ENCODE measurements around the gene OSBPL6. TPM values are rescaled to one million over a fixed set of nuclear protein-coding genes. Genes with fewer than 3 reads are reported as not detected.

Gene OSBPL6
- total and polyA plus RNA-seq, 10 donors: 0.13 to 2.2 (median 1.4) TPM

DNA sequence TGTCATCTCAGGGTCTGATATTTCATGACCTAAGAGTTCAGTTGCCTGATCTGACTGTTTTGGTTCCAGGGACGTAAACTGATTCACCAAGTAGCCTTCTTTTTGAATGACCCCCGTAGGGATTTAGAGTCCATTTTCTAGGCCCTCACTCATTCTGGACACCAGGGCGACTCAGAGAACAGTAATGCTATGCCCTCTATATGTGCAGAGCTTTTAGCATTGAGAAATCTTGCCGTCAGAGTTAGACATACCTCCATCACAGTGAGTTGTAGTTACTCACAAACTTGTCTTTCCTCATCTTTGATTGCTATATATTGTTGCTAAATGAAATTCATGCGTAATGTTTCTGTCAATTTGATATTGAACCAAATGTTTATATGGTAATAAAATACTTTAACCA lies 92.3 kb downstream of the OSBPL6 start:
- intact Hi-C loops (cut with DNase I; ENCODE audit: low total_unique reads): no loop called here
- no peak for DNase-seq
- Histone ChIP-seq H3K27me3 (replicated peaks in 1 of 7) (no peaks in the 10 kb centered on the region), H3K4me3 (no peak overlapping the region), H3K4me1 (no peaks in the 10 kb centered on the region), H3K36me3 (no peaks in the 10 kb centered on the region), H3K27ac (no peak overlapping the region), H3K9me3 (no peaks in the 10 kb centered on the region)
- WGBS, 5 donors: 62 to 75% (median 65%) methylated on average over 5 of the region's 5 CpGs
- TF ChIP-seq POLR2AphosphoS5 (IDR thresholded peaks at IDR 0.05) (no peak), CTCF (IDR thresholded peaks at IDR 0.05 in 8 of 11, conservative IDR thresholded peaks at IDR 0.05 in 3 of 11) (no peak), POLR2A (IDR thresholded peaks at IDR 0.05) (no peak)

DNA sequence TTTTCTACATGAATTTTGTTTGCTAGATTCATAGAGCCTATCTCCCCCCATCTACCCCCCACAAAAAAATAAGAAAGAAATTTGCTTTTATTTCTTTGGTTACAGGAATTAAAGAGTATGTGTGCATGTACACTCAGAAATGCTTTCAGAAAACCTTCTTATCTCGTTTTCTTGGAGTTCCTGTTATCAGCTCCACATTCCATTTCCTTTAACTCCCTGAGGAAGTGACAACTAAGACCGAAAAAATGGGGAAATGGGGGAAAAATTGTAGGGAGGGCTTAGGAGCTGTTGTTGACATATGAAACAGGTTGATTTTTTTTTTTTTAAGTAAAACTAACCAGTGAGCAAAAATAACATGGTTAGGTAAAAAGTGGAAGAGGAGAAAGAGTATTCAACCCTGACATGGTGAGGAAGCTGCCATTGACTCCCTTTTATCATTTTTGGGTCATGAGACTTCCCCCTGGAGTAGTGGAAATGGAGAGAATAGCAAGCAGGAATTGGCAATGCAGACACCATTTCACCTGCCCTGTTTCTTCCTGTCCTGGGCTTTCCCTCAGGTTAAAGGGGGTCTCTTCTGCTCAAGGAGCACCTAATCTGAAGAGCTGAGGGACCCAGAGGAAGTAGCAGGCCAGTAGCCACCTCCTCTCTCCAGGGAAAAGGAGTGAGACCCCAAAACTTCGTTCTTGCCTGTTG lies 93.5 kb downstream of the OSBPL6 start:
- no peak for DNase-seq
- TF ChIP-seq POLR2A (IDR thresholded peaks at IDR 0.05) (no peak), CTCF (IDR thresholded peaks at IDR 0.05 in 8 of 11, conservative IDR thresholded peaks at IDR 0.05 in 3 of 11) (no peak), POLR2AphosphoS5 (IDR thresholded peaks at IDR 0.05) (no peak)
- 31 to 56% (median 40%) methylated on average over 3 of the region's 3 CpGs for WGBS, 5 donors
- Histone ChIP-seq H3K36me3 (no peaks in the 10 kb centered on the region), H3K9me3 (no peaks in the 10 kb centered on the region), H3K27ac (no peak overlapping the region), H3K4me3 (no peak overlapping the region), H3K27me3 (replicated peaks in 1 of 7) (no peaks in the 10 kb centered on the region), H3K4me1 (no peaks in the 10 kb centered on the region)
- intact Hi-C loops (cut with DNase I; ENCODE audit: low total_unique reads): no loop called here

DNA sequence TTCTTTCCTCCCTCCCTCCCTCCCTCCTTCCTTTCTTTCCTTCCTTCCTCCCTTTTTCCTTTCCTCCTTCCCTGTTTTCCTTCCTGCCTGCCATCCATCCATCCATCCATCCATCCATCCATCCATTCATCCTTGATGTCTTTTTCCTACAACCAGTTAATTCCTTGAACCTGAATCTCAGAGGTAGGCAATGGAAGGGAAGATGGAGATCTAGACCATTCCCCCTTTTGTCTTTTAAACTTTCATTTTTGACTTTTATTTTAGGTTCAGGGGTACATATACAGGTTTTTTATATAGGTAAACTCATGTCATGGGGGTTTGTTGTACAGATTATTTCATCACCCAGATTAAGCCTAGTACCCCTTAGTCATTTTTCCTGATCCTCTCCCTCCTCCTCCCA lies 97.4 kb downstream of the OSBPL6 start:
- Histone ChIP-seq H3K4me1 (no peaks in the 10 kb centered on the region), H3K4me3 (no peak overlapping the region), H3K36me3 (no peaks in the 10 kb centered on the region), H3K27me3 (replicated peaks in 1 of 7) (no peaks in the 10 kb centered on the region), H3K9me3 (no peaks in the 10 kb centered on the region), H3K27ac (no peak overlapping the region)
- no peak for DNase-seq
- TF ChIP-seq CTCF (IDR thresholded peaks at IDR 0.05 in 8 of 11, conservative IDR thresholded peaks at IDR 0.05 in 3 of 11) (no peak), POLR2AphosphoS5 (IDR thresholded peaks at IDR 0.05) (no peak), POLR2A (IDR thresholded peaks at IDR 0.05) (no peak)
- intact Hi-C loops (cut with DNase I; ENCODE audit: low total_unique reads): no loop called here

GRCh38 chr2:178292586-178292985 lies 98.3 kb downstream of the OSBPL6 start:
- no peak for DNase-seq
- Histone ChIP-seq H3K4me1 (no peaks in the 10 kb centered on the region), H3K27me3 (replicated peaks in 1 of 7) (no peaks in the 10 kb centered on the region), H3K36me3 (no peaks in the 10 kb centered on the region), H3K27ac (no peak overlapping the region), H3K9me3 (no peaks in the 10 kb centered on the region), H3K4me3 (no peak overlapping the region)
- 66 to 83% (median 79%) methylated on average over 1 of the region's 1 CpG for WGBS, 5 donors
- intact Hi-C loops (cut with DNase I; ENCODE audit: low total_unique reads): no loop called here
- TF ChIP-seq CTCF (IDR thresholded peaks at IDR 0.05 in 8 of 11, conservative IDR thresholded peaks at IDR 0.05 in 3 of 11): no peak
- no peak for TF ChIP-seq POLR2A (IDR thresholded peaks at IDR 0.05)
- no peak for TF ChIP-seq POLR2AphosphoS5 (IDR thresholded peaks at IDR 0.05)
